ENCODE data around the gene CYP24A1.

The CYP24A1 gene

DNA sequence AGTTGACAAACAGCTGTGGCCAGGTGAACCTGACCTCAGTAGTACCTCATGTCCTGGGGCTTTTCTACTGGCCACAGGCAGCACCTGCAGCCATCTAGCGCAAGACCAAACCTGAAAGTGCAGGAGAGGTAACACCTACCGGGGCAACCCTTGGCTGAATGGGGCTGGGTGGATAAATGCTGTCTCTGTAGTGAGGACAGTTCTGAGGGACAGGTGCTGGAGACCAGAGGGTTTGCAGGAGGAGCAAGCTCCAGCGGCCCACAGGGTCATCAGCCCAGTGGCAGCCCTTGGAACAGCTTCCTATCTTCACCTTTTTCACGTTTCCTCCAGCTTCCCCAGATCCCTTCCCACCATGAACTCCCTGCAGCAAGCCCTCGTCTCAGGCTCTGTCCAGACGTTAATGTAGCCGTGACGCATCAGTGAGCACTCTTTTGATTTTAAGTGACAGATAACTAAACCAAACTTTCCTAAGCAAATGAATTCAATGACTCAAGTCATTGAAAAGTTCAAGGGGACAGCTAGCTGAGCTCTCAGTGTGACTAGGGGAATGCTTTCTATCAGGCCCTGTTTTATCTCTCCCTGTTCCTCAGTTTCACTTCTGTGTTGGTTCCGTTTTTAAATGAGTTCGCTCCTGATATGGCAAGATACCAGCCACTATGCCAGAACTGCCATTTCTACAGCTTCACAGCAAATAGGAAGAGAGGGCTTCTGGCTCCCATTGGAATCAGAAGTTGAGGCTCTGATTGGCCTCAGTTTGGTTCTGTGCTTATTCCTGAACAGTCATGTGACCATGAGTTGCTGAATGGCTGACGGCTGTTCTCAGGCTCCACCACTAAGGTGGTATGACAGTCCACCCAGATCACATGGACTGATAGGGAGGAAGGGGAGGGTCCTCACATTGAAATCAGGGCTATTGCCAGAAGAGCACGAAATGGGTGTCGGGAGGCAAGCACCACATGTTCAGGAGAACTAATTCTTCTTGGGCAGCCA lies 22.0 kb upstream of the CYP24A1 start:
- no peak overlapping the region for H3K4me3 ChIP-seq (ENCODE audit: low read depth, low read length)
- TF ChIP-seq, protein P1, sequence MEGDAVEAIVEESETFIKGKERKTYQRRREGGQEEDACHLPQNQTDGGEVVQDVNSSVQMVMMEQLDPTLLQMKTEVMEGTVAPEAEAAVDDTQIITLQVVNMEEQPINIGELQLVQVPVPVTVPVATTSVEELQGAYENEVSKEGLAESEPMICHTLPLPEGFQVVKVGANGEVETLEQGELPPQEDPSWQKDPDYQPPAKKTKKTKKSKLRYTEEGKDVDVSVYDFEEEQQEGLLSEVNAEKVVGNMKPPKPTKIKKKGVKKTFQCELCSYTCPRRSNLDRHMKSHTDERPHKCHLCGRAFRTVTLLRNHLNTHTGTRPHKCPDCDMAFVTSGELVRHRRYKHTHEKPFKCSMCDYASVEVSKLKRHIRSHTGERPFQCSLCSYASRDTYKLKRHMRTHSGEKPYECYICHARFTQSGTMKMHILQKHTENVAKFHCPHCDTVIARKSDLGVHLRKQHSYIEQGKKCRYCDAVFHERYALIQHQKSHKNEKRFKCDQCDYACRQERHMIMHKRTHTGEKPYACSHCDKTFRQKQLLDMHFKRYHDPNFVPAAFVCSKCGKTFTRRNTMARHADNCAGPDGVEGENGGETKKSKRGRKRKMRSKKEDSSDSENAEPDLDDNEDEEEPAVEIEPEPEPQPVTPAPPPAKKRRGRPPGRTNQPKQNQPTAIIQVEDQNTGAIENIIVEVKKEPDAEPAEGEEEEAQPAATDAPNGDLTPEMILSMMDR (IDR thresholded peaks at IDR 0.05; ENCODE audit: borderline replicate concordance, insufficient read depth, low read depth, low read length), result 0 out of 2 replicates have a peak, but pooled peaks have one; percentile 2

DNA sequence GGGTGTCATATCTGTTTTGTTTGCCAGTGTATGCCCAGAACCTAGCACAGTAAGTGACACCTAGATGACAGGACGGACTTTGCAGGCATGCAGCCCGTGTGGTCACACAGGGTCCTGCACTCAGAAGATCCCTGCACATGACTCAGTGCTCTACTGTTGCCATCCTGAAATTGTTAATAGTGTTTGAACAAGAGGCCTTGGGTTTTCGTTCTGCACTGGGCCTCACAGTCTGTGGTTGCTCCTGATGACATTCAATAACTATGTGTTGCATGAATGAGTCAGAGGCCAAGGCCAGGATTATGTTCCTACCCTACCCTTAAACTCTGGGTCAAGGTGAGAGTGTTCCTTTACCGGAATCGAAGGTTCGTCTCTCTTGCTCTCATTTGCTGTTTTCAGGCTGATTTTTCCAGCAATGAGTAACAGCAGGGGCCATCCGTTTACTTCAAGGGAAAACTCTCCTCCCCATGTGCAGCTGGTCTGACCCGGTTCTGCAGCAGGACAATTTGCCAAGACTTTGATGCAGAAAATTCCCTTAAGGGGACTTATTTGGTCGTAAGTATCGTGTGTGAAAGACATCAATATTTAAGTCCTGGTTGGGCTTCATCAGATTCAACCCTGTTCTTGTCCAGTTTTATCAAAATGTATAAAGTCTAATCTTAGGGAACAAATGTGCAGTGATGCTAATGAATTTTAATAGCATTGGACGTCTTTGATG lies 21.1 kb upstream of the CYP24A1 start:
- TF ChIP-seq, protein P1 (IDR thresholded peaks at IDR 0.05; ENCODE audit: borderline replicate concordance, insufficient read depth, low read depth, low read length), result peak; percentile 40; the same call in 1 of the 2 replicates
- no peak overlapping the region for H3K4me3 ChIP-seq (ENCODE audit: low read depth, low read length)

DNA sequence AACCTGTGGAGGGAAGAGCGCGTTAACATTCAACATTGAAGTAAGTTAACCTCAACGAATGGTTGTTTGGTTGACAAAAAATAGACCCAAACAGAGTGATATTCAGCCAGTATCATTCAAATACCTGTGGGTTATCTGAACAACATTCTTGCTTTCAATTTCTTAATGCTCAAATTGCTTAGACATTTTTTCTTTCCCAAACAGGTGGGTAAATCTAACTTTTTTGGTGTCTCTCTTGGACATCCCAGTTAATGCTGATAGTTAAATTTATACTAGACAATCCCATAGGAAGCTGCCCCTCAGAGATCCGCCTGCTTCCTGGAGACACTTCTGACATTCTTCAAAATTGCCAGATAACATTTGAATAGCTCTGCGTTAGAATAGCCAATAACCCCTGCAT lies 20.0 kb upstream of the CYP24A1 start:
- no peak overlapping the region for H3K4me3 ChIP-seq (ENCODE audit: low read depth, low read length)
- TF ChIP-seq, protein P1 (IDR thresholded peaks at IDR 0.05; ENCODE audit: borderline replicate concordance, insufficient read depth, low read depth, low read length), result no peak

DNA sequence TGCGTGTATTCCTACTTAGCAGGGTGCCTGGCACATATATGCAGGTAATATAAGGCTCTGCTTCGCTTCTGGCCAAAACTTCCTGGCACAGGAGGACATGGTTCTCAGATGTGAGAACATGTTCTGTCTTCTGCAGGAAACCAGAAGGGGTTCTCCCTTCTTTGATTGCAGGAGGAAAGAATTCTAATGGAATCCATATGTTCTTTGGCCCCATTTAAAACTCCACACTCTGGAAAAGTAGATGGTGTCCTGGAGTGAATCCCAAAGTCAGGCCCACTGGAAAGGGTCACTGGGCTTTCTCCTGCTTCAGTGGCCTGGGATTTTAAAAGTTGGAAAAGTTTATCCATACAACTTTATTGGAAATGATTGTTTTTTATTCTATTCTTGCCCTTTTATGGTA lies 16.4 kb upstream of the CYP24A1 start:
- H3K4me3 ChIP-seq (ENCODE audit: low read depth, low read length), result no peak overlapping the region
- TF ChIP-seq, protein P1 (IDR thresholded peaks at IDR 0.05; ENCODE audit: borderline replicate concordance, insufficient read depth, low read depth, low read length), result no peak

DNA sequence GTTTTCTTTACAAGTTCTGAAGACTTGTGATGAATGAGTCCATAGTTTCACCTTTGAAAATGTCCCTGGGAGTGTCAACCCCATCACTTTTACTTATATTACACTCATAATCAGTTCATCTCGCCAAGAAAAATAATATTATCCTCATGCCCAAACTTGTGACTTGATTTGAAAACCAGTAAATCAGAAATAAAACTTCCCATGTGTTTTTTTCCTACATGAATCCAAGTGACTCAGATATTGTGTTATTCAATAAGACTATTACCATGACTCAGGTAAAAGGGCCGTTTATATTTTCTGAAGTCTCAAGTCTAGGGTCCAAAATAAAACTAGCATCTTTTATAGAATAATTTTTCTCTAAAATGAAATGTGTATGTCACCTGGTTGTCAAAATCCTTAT lies 15.8 kb upstream of the CYP24A1 start:
- TF ChIP-seq, protein P1 (IDR thresholded peaks at IDR 0.05; ENCODE audit: borderline replicate concordance, insufficient read depth, low read depth, low read length), result no peak
- H3K4me3 ChIP-seq (ENCODE audit: low read depth, low read length), result no peak overlapping the region

DNA sequence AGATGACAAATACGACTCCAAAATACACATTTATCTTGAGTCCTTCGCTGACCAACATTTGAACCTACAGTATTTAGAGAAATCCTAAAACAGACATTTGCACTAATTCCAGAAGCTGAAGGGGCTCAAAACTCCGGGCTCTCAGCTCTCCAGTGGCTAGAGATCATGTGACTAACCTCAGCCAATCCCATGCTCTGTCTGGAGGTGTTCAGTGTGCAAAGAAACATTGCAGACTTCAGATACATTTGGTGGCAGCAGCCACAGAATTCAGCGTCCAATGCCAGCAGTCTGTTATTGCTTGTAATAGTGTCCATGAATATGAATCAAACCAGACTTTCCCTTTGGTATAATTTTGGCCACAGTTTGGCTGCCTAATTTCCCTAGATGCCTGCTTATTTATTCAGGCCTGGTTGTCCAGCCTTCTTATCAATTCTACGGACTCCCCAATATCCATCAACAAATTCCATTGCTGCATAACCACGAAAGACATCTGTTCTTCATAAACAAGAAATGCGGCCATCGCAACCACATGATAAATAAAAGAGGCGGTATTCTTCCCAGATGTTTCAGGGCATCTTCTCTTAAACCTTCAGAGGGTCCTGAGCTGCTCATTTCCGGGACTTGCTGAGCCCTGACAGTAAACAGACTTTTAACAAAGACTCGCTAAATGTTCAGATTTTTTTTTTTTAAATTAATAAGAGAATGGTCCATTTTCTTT lies 14.5 kb upstream of the CYP24A1 start:
- TF ChIP-seq, protein P1 (IDR thresholded peaks at IDR 0.05; ENCODE audit: borderline replicate concordance, insufficient read depth, low read depth, low read length), result no peak
- no peak overlapping the region for H3K4me3 ChIP-seq (ENCODE audit: low read depth, low read length)
